Measurements from ENCODE around the gene ACADVL.

DNA sequence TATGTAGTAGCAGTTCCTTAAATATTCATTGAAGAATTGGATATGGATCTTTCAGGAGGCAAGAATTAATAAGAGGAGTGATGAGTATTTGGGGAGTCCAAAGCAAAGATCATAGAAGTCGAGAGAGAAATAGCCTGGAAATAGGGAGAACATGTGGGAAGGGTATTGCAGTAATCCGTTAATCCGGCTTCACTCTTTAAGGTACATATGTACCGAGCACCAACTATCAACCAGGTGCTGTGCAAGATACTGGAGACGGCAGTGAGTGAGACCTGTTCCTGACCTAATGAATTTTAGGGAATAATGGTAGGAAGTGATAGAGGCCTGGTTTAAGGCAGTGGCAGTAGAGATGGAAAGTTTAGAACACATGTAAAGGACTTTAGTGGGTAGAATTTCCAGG is 33.3 kb downstream of the ACADVL start:
- TF ChIP-seq, protein P1, sequence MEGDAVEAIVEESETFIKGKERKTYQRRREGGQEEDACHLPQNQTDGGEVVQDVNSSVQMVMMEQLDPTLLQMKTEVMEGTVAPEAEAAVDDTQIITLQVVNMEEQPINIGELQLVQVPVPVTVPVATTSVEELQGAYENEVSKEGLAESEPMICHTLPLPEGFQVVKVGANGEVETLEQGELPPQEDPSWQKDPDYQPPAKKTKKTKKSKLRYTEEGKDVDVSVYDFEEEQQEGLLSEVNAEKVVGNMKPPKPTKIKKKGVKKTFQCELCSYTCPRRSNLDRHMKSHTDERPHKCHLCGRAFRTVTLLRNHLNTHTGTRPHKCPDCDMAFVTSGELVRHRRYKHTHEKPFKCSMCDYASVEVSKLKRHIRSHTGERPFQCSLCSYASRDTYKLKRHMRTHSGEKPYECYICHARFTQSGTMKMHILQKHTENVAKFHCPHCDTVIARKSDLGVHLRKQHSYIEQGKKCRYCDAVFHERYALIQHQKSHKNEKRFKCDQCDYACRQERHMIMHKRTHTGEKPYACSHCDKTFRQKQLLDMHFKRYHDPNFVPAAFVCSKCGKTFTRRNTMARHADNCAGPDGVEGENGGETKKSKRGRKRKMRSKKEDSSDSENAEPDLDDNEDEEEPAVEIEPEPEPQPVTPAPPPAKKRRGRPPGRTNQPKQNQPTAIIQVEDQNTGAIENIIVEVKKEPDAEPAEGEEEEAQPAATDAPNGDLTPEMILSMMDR (IDR thresholded peaks at IDR 0.05), result no peak
- no peak for TF ChIP-seq POLR2AphosphoS5 (IDR thresholded peaks at IDR 0.05)
- TF ChIP-seq EP300 (IDR thresholded peaks at IDR 0.05; ENCODE audit: low read depth), result no peak
- no peak for TF ChIP-seq POLR2A (IDR thresholded peaks at IDR 0.05)
